ENCODE measurements around the gene STEAP4. TPM values are rescaled to one million over a fixed set of nuclear protein-coding genes. Genes with fewer than 3 reads are reported as not detected.

Gene STEAP4
- total and polyA plus RNA-seq, 2 experiments from 2014 or later = not detected

GRCh38 chr7:88254721-88255424 lies 51.8 kb downstream of the STEAP4 start:
- TF ChIP-seq EZH2 (IDR thresholded peaks at IDR 0.05; ENCODE audit: insufficient read depth, poor library complexity, severe bottlenecking) = no peak
- no peak for TF ChIP-seq EZH2phosphoT487 (IDR thresholded peaks at IDR 0.05; ENCODE audit: insufficient read depth, low read depth)
- Histone ChIP-seq H3K27me3 (replicated peaks; ENCODE audit: insufficient read depth) (no peaks in the 10 kb centered on the region), H3F3A (ENCODE audit: insufficient read depth) (no peaks in the 10 kb centered on the region), H3K4me1 (ENCODE audit: insufficient read depth) (no peaks in the 10 kb centered on the region), H3K36me3 (ENCODE audit: low read depth) (no peaks in the 10 kb centered on the region), H3K9ac (no peak overlapping the region), H3K9me2 (ENCODE audit: insufficient read depth) (no peaks in the 10 kb centered on the region), H3K9me3 (ENCODE audit: low read depth) (peaks cover 3% of the 10 kb centered on the region), H3K79me2 (ENCODE audit: insufficient read depth) (no peaks in the 10 kb centered on the region), H4K20me1 (ENCODE audit: insufficient read depth) (no peaks in the 10 kb centered on the region), H3K27ac (no peak overlapping the region), H3K4me2 (ENCODE audit: unreplicated experiment) (no peak overlapping the region), H3K4me3 (no peak overlapping the region), H2AFZ (no peak overlapping the region)
- in situ Hi-C loops (cut with MboI) = no loop called here
- WGBS, 2 experiments (ENCODE audit: low coverage in 1 of 2, low lambda C conversion rate in 2 of 2, missing lambda C conversion rate in 2 of 2) = 35 to 43% methylated on average over 2 of the region's 2 CpGs
- peak; percentile 7 for DNase-seq

GRCh38 chr7:88253640-88254039 lies 53.1 kb downstream of the STEAP4 start:
- Histone ChIP-seq H3K4me1 (ENCODE audit: insufficient read depth) (no peaks in the 10 kb centered on the region), H3K9ac (no peak overlapping the region), H3F3A (ENCODE audit: insufficient read depth) (no peaks in the 10 kb centered on the region), H3K9me2 (ENCODE audit: insufficient read depth) (no peaks in the 10 kb centered on the region), H2AFZ (no peak overlapping the region), H4K20me1 (ENCODE audit: insufficient read depth) (no peaks in the 10 kb centered on the region), H3K9me3 (ENCODE audit: low read depth) (peaks cover 3% of the 10 kb centered on the region), H3K36me3 (ENCODE audit: low read depth) (no peaks in the 10 kb centered on the region), H3K4me2 (ENCODE audit: unreplicated experiment) (no peak overlapping the region), H3K27me3 (replicated peaks; ENCODE audit: insufficient read depth) (no peaks in the 10 kb centered on the region), H3K79me2 (ENCODE audit: insufficient read depth) (no peaks in the 10 kb centered on the region), H3K4me3 (no peak overlapping the region), H3K27ac (no peak overlapping the region)
- no peak for DNase-seq
- in situ Hi-C loops (cut with MboI) = no loop called here
- TF ChIP-seq EZH2 (IDR thresholded peaks at IDR 0.05; ENCODE audit: insufficient read depth, poor library complexity, severe bottlenecking) (no peak), EZH2phosphoT487 (IDR thresholded peaks at IDR 0.05; ENCODE audit: insufficient read depth, low read depth) (no peak)

- Histone ChIP-seq H3K9ac (no peak overlapping the region), H4K20me1 (ENCODE audit: insufficient read depth) (no peaks in the 10 kb centered on the region), H3K27me3 (replicated peaks; ENCODE audit: insufficient read depth) (0 out of 2 replicates have a peak, but pooled peaks cover 8% of the 10 kb centered on the region), H3K9me2 (ENCODE audit: insufficient read depth) (no peaks in the 10 kb centered on the region), H3K9me3 (ENCODE audit: low read depth) (no peaks in the 10 kb centered on the region), H3K4me3 (no peak overlapping the region), H3K27ac (no peak overlapping the region), H3K4me2 (ENCODE audit: unreplicated experiment) (no peak overlapping the region), H2AFZ (no peak overlapping the region), H3K79me2 (ENCODE audit: insufficient read depth) (no peaks in the 10 kb centered on the region), H3K36me3 (ENCODE audit: low read depth) (no peaks in the 10 kb centered on the region), H3K4me1 (ENCODE audit: insufficient read depth) (no peaks in the 10 kb centered on the region), H3F3A (ENCODE audit: insufficient read depth) (no peaks in the 10 kb centered on the region)
- in situ Hi-C loops (cut with MboI) = loop anchor here (25.0 kb wide), 2 partner anchors 1368 to 1868 kb away; no protein-coding TSS in a partner anchor
- TF ChIP-seq EZH2phosphoT487 (IDR thresholded peaks at IDR 0.05; ENCODE audit: insufficient read depth, low read depth) (no peak), EZH2 (IDR thresholded peaks at IDR 0.05; ENCODE audit: insufficient read depth, poor library complexity, severe bottlenecking) (no peak)
- DNase-seq = no peak
- WGBS, 2 experiments (ENCODE audit: low coverage in 1 of 2, low lambda C conversion rate in 2 of 2, missing lambda C conversion rate in 2 of 2) = 82 to 94% methylated on average over 1 of the region's 1 CpG
Measured at GRCh38 chr7:88244258-88244657, 62.4 kb downstream of the STEAP4 start.

- DNase-seq = peak; percentile 66
- Histone ChIP-seq H3K27ac (no peak overlapping the region), H3K9ac (no peak overlapping the region), H2AFZ (no peak overlapping the region), H3F3A (ENCODE audit: insufficient read depth) (no peaks in the 10 kb centered on the region), H3K4me1 (ENCODE audit: insufficient read depth) (no peaks in the 10 kb centered on the region), H4K20me1 (ENCODE audit: insufficient read depth) (no peaks in the 10 kb centered on the region), H3K36me3 (ENCODE audit: low read depth) (no peaks in the 10 kb centered on the region), H3K27me3 (replicated peaks; ENCODE audit: insufficient read depth) (0 out of 2 replicates have a peak, but pooled peaks cover 8% of the 10 kb centered on the region), H3K4me3 (no peak overlapping the region), H3K9me3 (ENCODE audit: low read depth) (no peaks in the 10 kb centered on the region), H3K4me2 (ENCODE audit: unreplicated experiment) (no peak overlapping the region), H3K9me2 (ENCODE audit: insufficient read depth) (no peaks in the 10 kb centered on the region), H3K79me2 (ENCODE audit: insufficient read depth) (no peaks in the 10 kb centered on the region)
- 0 to 6% methylated on average over 2 of the region's 2 CpGs for WGBS, 2 experiments (ENCODE audit: low coverage in 1 of 2, low lambda C conversion rate in 2 of 2, missing lambda C conversion rate in 2 of 2)
- no peak for TF ChIP-seq EZH2 (IDR thresholded peaks at IDR 0.05; ENCODE audit: insufficient read depth, poor library complexity, severe bottlenecking)
- in situ Hi-C loops (cut with MboI) = loop anchor here (25.0 kb wide), 2 partner anchors 1369 to 1869 kb away; no protein-coding TSS in a partner anchor
Measured at GRCh38 chr7:88243345-88243909, 63.3 kb downstream of the STEAP4 start.
